NCI-H2227 (cell line): ENCODE measurements around the gene TNIK.

Experiments
- DNase-seq: peaks from one replicate; lab custom pipeline; 2025; ENCODE audit not compliant: unreplicated experiment; lab: John Stamatoyannopoulos, UW

The TNIK gene

GRCh38 chr3:171286580-171287249 lies 173.5 kb downstream of the TNIK start:
- DNase-seq, result no peak

DNA sequence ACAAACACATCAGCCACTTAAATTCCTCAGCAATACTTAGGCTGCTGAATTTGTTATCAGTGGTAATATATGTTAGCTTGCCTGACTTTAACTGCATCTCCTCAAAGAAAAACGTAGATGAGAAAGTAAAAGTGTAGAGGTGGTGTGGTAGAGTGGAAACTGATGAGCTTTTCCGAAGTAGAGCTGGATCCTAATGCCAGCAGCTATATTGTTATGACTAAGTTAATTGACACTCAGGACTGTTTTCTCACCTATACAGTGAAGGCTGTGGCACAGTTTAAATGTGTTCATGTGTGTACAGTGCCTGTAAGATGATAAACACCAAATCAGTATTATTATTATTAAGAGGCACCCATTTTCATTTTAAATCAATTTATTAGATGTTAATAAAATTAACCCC lies 174.9 kb downstream of the TNIK start:
- DNase-seq, result no peak

DNA sequence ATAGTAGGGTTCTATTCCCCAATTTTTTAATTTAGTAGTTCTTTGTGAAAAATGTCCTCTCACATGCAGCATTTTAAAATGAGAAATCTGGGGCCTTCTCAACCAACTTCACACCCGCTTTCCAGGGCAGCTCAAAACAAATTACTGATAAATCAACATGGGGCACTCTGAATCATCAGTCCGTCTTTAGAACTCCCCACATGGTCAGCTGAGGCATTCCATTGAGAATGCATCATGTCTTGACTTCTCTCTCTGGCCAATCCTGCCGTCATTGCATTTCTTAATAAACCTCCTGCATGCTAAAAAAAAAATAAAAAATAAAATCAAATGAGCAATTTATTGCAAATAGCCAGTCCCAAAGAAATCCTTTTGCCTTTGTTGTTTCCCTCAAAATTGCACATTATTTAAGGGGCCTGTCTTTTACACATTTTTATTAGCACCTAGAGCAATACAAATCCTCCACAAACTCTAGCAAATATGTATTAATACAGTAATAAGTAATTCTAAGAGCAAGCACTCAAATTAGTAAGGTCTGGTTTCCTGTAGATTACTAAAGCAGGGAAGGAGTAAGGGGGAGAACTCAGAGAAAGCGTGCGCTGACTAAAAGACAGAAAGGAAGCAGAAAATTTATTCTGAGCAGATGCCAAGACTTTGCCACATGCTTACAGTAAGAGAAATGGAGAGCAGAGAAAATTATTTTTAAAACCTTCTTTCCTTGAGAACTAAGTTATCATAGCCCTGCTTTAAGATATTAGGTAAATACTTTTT lies 175.7 kb downstream of the TNIK start:
- DNase-seq, result no peak

DNA sequence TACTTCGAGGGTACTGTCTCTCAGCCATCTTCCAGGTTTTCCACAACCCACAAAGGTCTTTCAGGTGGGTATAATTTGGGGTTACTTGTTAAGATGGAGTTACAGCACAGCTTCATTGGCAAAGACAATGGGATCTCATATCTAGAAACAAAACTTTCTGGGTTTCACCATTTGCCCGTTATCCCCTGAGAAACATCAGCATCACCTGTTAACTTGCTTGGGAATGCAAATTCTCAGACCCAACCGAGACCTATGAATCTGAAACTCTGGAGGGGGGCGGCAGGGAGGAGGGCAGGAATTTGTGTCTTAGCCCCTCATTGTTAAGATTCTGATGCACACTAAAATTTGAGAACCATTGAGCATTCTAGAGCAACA lies 176.4 kb downstream of the TNIK start:
- no peak for DNase-seq

DNA sequence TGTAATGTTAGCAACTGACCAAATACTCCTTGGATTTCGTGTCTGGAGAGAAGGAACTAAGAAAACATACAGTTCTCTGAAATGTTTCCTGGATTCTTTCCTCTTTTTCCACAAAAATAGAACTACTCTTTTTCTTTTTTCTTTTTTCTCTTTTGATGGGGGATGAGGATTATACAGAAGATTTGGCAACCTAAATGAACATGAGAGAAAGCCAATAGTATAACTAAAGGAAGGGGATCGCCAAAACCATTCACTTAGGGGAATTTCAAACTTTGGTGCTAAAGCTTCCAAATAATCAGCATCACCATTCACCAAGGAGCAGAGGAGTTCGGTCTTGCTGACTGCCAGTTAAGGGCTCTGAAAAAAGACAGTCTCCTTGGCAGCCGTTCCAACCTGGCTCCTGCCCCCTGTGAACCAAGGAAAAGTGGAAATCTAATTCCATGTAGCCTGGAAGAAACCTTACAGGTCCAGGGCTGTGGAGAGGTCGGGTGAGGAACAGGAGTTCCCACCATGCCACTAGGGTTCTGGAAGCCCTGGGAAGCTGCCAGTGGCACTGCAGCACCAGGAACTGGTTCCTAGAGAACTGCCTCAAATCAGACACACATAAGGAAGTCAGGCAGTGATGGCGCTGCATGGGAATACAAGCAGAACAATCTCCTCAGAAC lies 176.9 kb downstream of the TNIK start:
- no peak for DNase-seq

DNA sequence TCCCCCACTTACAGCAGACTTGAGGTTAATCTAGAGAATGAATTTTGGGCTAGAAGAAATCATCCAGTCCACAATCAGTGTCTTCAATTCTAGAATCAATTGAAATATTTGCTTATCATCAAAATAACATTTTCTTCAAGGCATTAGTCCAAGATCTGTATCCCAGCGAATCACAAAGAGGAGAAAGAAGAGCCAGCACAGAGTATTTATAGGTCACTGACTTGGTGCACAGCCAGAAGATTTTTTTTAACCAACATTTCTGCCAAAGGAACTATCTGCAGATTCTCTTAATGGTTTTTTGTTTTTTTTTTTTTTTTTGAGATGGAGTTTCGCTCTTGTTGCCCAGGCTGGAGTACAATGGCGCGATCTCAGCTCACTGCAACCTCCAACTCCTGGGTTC lies 178.2 kb downstream of the TNIK start:
- no peak for DNase-seq

- no peak for DNase-seq
Observed at GRCh38 chr3:171281256-171281992, 178.8 kb downstream of the TNIK start.

DNA sequence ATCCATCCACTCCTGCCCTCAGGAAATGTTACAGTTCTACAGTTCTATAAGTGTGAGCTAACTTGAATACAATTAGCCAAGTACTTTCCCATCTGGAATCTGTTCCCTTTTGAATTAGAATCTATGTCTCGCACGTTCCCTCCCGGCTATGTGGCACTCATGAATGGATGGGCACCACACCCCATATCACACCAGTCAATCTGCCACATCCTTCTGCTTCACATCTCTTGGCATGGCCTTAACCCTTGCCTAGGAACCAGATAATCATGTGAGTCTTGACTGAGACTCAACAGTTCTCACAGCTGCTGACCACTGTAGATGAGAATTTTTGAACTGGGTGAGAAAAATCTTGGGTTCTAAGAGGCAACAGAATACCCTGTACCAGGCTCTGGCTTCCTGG lies 180.2 kb downstream of the TNIK start:
- DNase-seq, result no peak

- DNase-seq, result no peak
Observed at GRCh38 chr3:171278299-171278590, 182.0 kb downstream of the TNIK start.

DNA sequence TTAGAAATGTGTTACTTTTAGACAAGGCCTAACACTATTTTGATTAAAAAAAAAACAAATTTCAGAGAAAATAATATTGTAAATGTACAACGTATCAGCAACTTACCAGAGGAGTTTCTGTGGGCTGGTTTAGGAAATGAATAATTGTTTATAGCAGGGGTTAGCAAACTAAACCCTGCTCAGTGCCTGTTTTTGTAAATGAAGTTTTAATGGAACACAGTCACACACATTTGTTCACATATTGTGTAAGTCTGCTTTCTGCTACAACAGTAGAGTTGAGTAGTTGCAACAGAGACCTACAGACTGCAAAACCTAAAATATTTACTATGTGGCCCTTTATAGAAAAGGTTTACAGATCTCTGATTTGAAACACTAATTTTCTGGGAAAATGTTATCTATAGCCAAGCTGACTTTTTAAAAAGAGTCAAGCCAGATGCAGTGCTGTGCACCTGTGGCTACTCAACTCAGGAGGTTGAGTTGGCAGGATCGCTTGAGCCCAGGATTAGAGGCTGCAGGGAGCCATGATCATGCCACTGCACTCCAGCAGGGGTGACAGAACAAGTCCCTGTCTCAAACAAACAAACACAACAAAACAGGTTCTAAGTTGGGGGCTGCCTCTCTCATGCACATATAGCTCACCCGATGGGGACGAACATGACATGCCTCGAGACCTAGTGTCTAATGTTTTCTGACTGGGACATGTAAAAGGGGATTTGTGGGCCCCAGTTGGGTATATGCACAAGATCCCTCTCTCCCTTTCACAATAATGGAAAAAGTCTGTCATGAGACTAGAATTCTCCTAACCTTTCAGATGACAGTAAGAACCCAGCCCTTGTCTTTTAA lies 182.5 kb downstream of the TNIK start:
- no peak for DNase-seq

- no peak for DNase-seq
Observed at GRCh38 chr3:171276923-171277322, 183.3 kb downstream of the TNIK start.

DNA sequence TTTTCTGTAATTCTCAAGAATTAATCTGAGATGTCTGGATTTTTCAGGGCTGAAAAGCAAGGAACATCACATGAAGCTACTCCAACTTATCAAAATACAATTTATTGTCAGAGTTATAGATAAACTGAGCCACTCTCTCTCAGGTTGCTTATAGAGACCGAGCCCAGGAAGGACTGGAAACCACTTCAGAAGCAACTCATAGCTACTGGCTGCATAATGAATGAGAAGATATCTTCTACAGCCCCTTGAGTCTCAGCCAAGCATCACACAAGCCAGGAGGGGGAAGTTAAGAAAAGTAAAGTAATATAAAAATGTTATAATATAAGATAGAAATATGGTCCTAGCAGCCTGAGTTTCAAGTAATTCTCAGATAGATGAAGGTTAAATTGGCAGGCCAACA lies 186.0 kb downstream of the TNIK start:
- no peak for DNase-seq

DNA sequence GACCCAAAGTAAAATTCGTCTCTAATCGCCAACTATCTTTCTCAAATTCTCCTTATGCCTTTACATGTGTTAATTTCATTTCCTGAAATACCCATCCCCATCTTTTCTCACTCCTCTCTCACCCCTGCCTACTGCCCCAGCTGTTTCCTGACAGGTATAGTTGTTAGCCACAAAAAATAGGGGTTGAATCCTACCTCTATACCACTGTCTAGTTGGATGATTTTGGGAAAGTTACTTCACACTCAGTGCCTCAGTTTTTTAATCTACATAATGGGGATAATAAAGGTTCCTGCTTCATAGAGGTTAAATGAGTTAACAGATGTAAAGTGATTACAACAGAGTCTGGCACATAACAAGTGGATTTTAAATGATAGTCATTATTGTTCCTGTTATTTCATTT lies 189.7 kb downstream of the TNIK start:
- no peak for DNase-seq

GRCh38 chr3:171269542-171269941 lies 190.7 kb downstream of the TNIK start:
- DNase-seq, result no peak

GRCh38 chr3:171268677-171269076 lies 191.5 kb downstream of the TNIK start:
- no peak for DNase-seq

- no peak for DNase-seq
Observed at GRCh38 chr3:171267104-171267503, 193.1 kb downstream of the TNIK start.

- DNase-seq, result no peak
Observed at GRCh38 chr3:171266740-171267073, 193.5 kb downstream of the TNIK start.

GRCh38 chr3:171266034-171266739 lies 194.0 kb downstream of the TNIK start:
- DNase-seq, result no peak

- DNase-seq, result no peak
Observed at GRCh38 chr3:171264758-171265157, 195.4 kb downstream of the TNIK start.

DNA sequence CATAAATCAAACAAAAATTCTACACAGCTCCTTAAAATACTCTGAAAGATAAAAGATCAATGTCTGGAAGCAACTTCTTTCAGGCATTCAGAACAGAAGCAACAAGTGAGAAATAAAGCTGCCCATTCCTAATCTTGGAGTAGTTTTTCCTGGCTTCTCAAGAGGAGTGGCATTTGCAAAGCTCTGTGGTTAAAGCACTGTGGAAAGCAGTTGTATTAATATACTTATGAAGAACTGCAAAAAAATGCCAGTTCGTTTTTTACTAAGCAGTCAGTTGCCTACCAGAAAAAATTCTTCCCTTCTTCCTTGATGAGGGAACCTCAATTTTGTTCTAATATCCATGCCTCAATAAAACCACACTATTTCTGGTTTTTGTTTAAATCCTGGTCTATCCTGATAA lies 197.8 kb downstream of the TNIK start:
- DNase-seq, result no peak
